ENCODE data around the gene TAOK2. TPM values are rescaled to one million over a fixed set of nuclear protein-coding genes. Genes with fewer than 3 reads are reported as not detected.
A peak's percentile ranks its signal among the peaks of the same experiment; 100 is the strongest.

TAOK2 gene
- total RNA-seq, 1 donor from 2014 or later: 66.2 TPM

GRCh38 chr16:29987371-29988085, 13.9 kb downstream of the TAOK2 start:
- intact Hi-C loops (cut with DNase I): no loop called here
- peak overlapping the region; percentile 38 for H3K4me3 ChIP-seq
- TF ChIP-seq CTCF (IDR thresholded peaks at IDR 0.05): no peak
- peak overlapping the region; percentile 65 for H3K27ac ChIP-seq
- DNase-seq (peak; percentile 39), ATAC-seq (no peak)
- no peaks in the 10 kb centered on the region for H3K27me3 ChIP-seq (ENCODE audit: low read depth)
- H3K36me3 ChIP-seq: peaks cover 97% of the 10 kb centered on the region
- H3K9me3 ChIP-seq: no peaks in the 10 kb centered on the region
- peaks cover 55% of the 10 kb centered on the region for H3K4me1 ChIP-seq

DNA sequence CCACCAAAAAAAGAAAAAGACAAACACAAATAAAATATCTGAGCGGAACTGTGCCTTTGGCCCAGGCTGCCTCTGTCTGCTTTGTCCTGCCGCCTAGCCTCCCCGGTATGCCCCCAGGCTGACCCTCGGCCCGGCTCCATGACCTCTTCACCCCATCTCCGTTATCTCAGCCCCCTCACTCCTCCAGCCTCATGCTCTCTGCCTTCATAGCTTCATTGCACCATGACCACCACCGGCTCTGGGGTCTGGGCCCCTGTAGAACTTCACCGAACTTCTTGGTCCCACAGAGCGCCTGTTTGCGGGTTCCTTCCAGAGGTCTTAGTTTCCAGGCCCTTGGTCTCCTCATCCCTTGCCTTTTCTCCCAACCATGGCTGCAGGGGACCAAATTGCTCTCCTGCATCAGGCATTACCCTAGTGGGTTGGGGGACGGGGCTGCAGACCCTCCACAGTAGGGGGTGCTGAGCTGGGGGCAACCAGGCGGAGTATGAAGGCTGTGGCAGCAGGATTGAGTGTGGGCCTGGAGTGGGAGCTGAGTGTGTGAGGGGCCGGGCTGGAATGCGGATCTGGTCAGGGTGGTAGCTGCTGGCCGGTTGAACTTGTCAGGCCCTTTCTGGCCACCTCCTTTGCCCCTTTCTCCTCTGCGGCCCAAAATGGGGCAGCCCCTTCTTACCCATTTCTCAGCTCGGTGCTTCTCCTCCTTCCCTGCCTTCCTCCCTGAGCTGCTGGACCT, 14.8 kb downstream of the TAOK2 start:
- Histone ChIP-seq H3K4me3 (peak overlapping the region; percentile 38), H3K27ac (peak overlapping the region; percentile 65), H3K27me3 (ENCODE audit: low read depth) (no peaks in the 10 kb centered on the region), H3K4me1 (peaks cover 58% of the 10 kb centered on the region), H3K9me3 (no peaks in the 10 kb centered on the region), H3K36me3 (peaks cover 97% of the 10 kb centered on the region)
- peak; percentile 3 to 8 for ATAC-seq
- DNase-seq: peak; percentile 49
- intact Hi-C loops (cut with DNase I): no loop called here
- no peak for TF ChIP-seq CTCF (IDR thresholded peaks at IDR 0.05)

DNA sequence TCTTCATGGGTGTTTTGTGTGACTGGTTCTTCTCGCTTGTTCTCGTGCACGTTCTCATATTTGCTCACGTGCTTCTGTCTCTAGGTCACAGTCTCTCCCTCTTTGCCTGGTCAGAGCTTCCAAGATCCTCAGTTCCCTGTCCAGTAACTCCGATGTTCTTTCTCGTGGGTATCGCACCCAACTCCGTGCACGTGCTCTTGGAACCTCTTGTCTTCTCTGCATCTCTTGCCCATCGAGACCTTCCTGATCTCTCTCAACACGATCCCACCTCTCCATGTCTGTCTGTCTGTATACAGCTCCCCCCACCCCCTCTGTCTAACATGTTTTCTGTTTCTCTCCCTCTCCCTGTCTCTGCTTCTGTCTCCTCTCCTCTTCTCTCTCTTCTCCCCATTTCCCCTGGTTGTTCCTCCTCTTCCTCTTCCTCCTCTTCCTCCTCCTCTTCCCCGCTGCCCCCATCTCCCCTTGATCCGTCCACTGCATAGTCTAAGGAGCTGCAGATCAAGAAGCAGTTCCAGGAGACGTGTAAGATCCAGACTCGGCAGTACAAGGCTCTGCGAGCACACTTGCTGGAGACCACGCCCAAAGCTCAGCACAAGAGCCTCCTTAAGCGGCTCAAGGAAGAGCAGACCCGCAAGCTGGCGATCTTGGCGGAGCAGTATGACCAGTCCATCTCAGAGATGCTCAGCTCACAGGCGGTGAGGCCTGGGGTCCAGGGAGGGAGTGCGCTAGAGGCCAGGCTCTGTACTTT, 15.6 kb downstream of the TAOK2 start:
- peaks cover 96% of the 10 kb centered on the region for H3K36me3 ChIP-seq

DNA sequence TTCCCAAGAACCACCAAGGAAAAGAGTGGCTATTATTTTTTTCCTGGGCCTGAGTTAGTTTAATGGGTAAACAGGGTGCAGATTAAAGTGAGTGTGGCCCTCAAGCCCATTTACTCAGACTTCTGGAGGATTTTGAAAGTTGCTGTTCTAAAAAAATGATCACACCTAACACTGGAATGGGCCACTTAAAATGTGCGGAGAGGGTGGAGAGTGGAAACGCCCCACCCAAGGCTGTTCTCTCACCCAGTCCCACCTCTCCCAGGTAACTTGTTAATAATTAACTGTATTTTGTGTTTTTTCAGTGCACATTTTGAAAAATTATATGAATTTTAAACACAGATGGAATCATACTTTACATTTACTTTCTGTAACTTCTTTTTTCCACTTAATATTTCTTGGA, 16.4 kb downstream of the TAOK2 start:
- H3K27me3 ChIP-seq (ENCODE audit: low read depth): no peaks in the 10 kb centered on the region
- peak overlapping the region; percentile 2 for H3K4me3 ChIP-seq
- H3K9me3 ChIP-seq: no peaks in the 10 kb centered on the region
- peak overlapping the region; percentile 76 for H3K27ac ChIP-seq
- peaks cover 61% of the 10 kb centered on the region for H3K4me1 ChIP-seq
- DNase-seq (peak; percentile 54), ATAC-seq (peak; percentile 78 to 81)
- intact Hi-C loops (cut with DNase I): no loop called here
- peaks cover 89% of the 10 kb centered on the region for H3K36me3 ChIP-seq
- TF ChIP-seq CTCF (IDR thresholded peaks at IDR 0.05): no peak

More for the DNA sequence above, 15.6 kb downstream of the TAOK2 start:
- Histone ChIP-seq H3K4me3 (peak overlapping the region; percentile 38), H3K27me3 (ENCODE audit: low read depth) (no peaks in the 10 kb centered on the region), H3K27ac (peak overlapping the region; percentile 76), H3K4me1 (peaks cover 59% of the 10 kb centered on the region), H3K9me3 (no peaks in the 10 kb centered on the region)
- ATAC-seq (peak; percentile 75 to 80), DNase-seq (peak; percentile 77)
- no peak for TF ChIP-seq CTCF (IDR thresholded peaks at IDR 0.05)
- intact Hi-C loops (cut with DNase I): no loop called here

- Histone ChIP-seq H3K4me1 (peaks cover 55% of the 10 kb centered on the region), H3K36me3 (peaks cover 79% of the 10 kb centered on the region), H3K4me3 (no peak overlapping the region), H3K9me3 (no peaks in the 10 kb centered on the region), H3K27me3 (ENCODE audit: low read depth) (no peaks in the 10 kb centered on the region), H3K27ac (peak overlapping the region; percentile 41)
- no peak for TF ChIP-seq CTCF (IDR thresholded peaks at IDR 0.05)
- ATAC-seq (no peak), DNase-seq (no peak)
- intact Hi-C loops (cut with DNase I): no loop called here
Measured at GRCh38 chr16:29990883-29991570, 17.4 kb downstream of the TAOK2 start.
